Smooth muscle cell of trachea (primary cell): Measurements from ENCODE around the gene ZNF443. TPM values are rescaled to one million over a fixed set of nuclear protein-coding genes. Genes with fewer than 3 reads are reported as not detected.

Experiments
- total RNA-seq: library from RNA; depleted of rRNA; stranded (reverse); fragments of >200 nt; gene quantifications from 2 replicates; pipeline ENCODE4 v1.2.1, GENCODE V29; 2014

The ZNF443 gene
- total RNA-seq, result 2.0 and 2.8 TPM in 2 replicates

DNA sequence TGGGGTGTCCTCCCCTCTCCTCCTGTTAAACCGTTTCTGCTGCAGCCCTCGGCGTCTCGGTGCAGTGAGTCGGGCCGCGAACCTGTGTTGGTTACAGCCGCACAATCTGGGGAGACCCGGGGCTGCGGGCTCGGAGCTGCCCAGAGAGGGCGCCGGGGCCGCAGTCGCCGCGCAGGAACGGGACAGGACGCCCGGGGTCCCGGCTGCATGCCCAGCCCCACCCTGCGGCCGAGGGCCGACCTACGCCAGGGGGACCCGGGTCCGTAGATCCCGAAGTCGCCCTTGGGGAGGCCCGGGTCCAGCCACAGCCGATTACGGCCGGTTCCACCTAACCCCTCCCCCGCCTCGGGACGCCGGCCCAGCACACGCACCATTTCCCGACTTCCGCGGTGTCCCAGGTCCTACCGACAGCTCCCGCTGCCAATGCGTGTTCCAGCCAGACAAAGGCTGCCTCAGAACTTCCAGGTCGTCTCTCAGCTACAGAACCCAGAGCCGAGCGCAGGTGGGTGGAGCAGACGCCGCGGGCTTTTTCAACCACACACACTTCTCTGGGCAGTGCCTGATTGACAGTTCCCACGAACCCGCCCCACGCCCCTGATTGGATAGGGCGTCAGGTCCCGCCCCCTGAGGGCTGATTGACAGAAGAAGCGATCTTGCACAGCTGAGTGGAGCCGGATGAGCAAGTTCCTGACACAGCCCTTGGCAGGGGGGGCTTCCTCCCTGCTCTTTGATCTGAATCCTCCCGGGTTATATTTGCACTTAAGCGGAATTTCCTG, at the start of gene ZNF443:
Gene ZNF443 (minus strand): TSS at position 481 of the 776 bp plus-strand sequence. CDS start 107 bp downstream, at position 374.

DNA sequence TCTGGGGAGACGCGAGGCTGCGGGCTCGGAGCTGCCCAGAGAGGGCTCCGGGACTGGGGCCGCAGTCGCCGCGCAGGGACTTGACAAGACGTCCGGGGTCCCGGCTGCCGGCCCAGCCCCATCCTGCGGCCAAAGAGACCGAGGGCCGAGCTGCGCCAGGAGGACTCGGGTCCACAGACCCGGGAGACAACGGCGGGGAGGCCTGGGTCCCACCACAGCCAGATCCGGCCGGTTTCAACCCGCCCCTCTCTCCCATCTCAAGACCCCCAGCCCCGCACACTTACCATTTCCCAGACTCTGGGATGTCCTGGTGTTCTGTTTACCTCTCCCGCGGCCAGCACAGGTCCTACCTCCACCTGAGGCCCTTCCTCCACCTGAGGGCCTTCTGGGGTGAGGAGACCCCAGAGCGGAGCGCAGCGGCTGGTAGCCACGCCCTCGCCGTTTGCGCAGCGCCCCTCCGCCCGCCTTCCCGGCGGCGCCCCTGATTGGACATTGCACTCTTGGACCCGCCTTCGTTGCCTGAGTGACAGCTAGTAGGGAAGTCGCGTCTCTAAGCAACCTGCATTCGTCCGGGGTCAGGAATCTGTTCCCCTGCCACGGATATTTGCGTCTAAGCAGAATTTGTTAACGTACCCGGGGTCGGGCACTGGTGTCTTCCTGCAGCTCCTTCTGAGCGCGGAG, 43.7 kb upstream of the ZNF443 start, which contains the start of gene ZNF709:
Gene ZNF709 (minus strand): TSS at position 446 of the 681 bp plus-strand sequence. CDS start 159 bp downstream, at position 287.

DNA sequence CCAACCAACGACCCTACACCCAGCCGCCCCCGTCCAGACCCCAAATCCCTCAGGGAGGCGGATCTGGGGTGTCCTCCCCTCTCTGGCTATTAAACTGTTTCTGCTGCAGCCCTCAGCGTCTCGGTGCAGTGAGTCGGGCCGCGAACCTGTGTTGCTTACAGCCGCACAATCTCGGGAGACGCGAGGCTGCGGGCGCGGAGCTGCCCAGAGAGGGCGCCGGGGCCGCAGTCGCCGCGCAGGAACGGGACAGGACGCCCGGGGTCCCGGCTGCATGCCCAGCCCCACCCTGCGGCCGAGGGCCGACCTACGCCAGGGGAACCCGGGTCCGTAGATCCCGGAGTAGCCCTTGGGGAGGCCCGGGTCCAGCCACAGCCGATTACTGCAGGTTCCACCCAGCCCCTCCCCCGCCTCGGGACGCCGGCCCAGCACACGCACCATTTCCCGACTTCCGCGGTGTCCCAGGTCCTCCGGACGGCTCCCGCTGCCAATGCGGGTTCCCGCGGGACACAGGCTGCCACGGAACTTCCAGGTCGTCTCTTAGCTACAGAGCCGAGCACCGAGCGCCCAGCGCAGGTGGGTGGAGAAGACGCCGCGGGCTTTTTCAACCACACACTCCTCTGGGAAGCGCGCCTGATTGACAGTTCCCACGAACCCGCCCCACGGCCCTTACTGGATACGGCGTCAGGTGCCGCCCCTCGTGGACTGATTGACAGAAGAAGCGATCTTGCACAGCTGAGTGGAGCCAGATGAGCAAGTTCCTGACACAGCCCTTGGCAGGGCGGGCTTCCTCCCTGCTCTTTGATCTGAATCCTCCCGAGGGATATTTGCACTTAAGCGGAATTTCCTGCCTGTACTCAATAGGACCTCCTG, 40.0 kb downstream of the ZNF443 start, which contains the start of gene ZNF799:
Gene ZNF799 (minus strand): TSS at position 639 of the 870 bp plus-strand sequence. CDS start 201 bp downstream, at position 438.

Other genes starting within 250 kb of the ZNF443 start
- 10.4 and 14.0 TPM in 2 replicates for gene ZNF44, start 146.1 kb downstream of the ZNF443 start, total RNA-seq
- 4.1 and 4.8 TPM in 2 replicates for gene ZNF563, start 107.4 kb downstream of the ZNF443 start, total RNA-seq
- 3.5 and 3.9 TPM in 2 replicates for gene ZNF442, start 75.3 kb downstream of the ZNF443 start, total RNA-seq
- gene ZNF799, start 39.8 kb downstream of the ZNF443 start, total RNA-seq, result 1.5 and 3.1 TPM in 2 replicates
- 3.5 and 4.1 TPM in 2 replicates for gene ZNF709, start 43.8 kb upstream of the ZNF443 start, total RNA-seq
- gene ZNF564, start 110.5 kb upstream of the ZNF443 start, total RNA-seq, result 8.3 and 9.3 TPM in 2 replicates
- gene ZNF490, start 169.8 kb upstream of the ZNF443 start, total RNA-seq, result 11.7 and 12.1 TPM in 2 replicates
- 11.1 and 18.6 TPM in 2 replicates for gene ZNF791, start 169.9 kb upstream of the ZNF443 start, total RNA-seq
- gene MAN2B1, start 225.7 kb upstream of the ZNF443 start, total RNA-seq, result 34.5 and 56.2 TPM in 2 replicates
- gene WDR83, start 225.8 kb upstream of the ZNF443 start, total RNA-seq, result 10.6 and 14.4 TPM in 2 replicates
- 55.3 and 56.6 TPM in 2 replicates for gene DHPS, start 240.9 kb upstream of the ZNF443 start, total RNA-seq
- gene GNG14, start 247.0 kb upstream of the ZNF443 start, total RNA-seq, result not detected in 2 replicates